Transverse colon (tissue), 4 donors: ENCODE measurements around the gene GLCE. TPM values are rescaled to one million over a fixed set of nuclear protein-coding genes. Genes with fewer than 3 reads are reported as not detected.

Experiments used
- DNase-seq: peaks from one replicate; pipeline ENCODE4 v3.0.0-alpha.2; 2019
- H3K27ac ChIP-seq, 4 donors: fragments of 200-600 bp; sonication (generic); 2 replicates each; pipeline ENCODE4 v1.5.1; 2016 to 2018; ENCODE audit warnings: inconsistent platforms in 4 of 4
- H3K27me3 ChIP-seq: fragments of 200-600 bp; sonication (generic); 2 replicates; pipeline ENCODE4 v1.5.1; 2017; ENCODE audit warnings: inconsistent platforms
- H3K36me3 ChIP-seq, 4 donors: fragments of 200-600 bp; sonication (generic); 2 replicates each; pipeline ENCODE4 v1.5.1; 2017 to 2019; ENCODE audit warnings: inconsistent platforms in 4 of 4
- H3K4me1 ChIP-seq, 4 donors: fragments of 200-600 bp; sonication (generic); 2 replicates each; pipeline ENCODE4 v1.5.1; 2017 to 2020; ENCODE audit warnings: inconsistent platforms in 4 of 4
- H3K4me3 ChIP-seq, 4 donors: fragments of 200-600 bp; sonication (generic); 1 replicate in 1 of 4; 2 replicates in 3 of 4; pipeline versions ENCODE4 v1.5.1 to v1.6.1; 2017 to 2019; ENCODE audit warnings: inconsistent platforms in 4 of 4
- H3K9me3 ChIP-seq, 2 donors: fragments of 200-600 bp; sonication (generic); 2 replicates each; pipeline ENCODE4 v1.5.1; 2017 to 2019; ENCODE audit warnings: inconsistent platforms in 2 of 2
- CTCF ChIP-seq, 5 experiments: fragments of 200-600 bp in 3 of 5; fragments of 450-650 bp in 2 of 5; sonication (generic) in 3 of 5; IDR thresholded peaks; 1 replicate in 2 of 5; 2 replicates in 3 of 5; pipeline ENCODE4 v1.5.1; 2016 to 2017; ENCODE audit warnings: antibody characterized with exemption in 5 of 5, inconsistent platforms in 3 of 5, mild to moderate bottlenecking in 2 of 5, moderate library complexity in 1 of 5
- EP300 ChIP-seq: sonication (generic); formaldehyde crosslinking; IDR thresholded peaks from one replicate; pipeline ENCODE4 v1.6.1; 2017; ENCODE audit warnings: antibody characterized with exemption, low read depth
- POLR2A ChIP-seq: fragments of 450-650 bp; IDR thresholded peaks from one replicate; pipeline ENCODE4 v1.6.1; 2016; ENCODE audit warnings: antibody characterized with exemption, mild to moderate bottlenecking, moderate library complexity
- POLR2AphosphoS5 ChIP-seq, 3 donors: sonication (generic); formaldehyde crosslinking; IDR thresholded peaks; one replicate each; pipeline ENCODE4 v1.6.1; 2016; ENCODE audit warnings: antibody characterized with exemption in 3 of 3
- WGBS, 2 donors: methylation state at CpG; one replicate each; pipeline ENCODE4 v1.1.5; 2018; ENCODE audit warnings: low coverage in 1 of 2; 5-methylcytosine and 5-hydroxymethylcytosine counted together
- in situ Hi-C, 4 donors: fragments of 200-750 bp; cut with MboI; loops; one replicate each; pipeline versions ENCODE4 v1.15.0 to v1.15.1; 2017; ENCODE audit warnings: low sequenced_read_pairs in 3 of 4, low pct_ligation_motif_present in 1 of 4, low pct_unique_long_range_greater_than_20kb in 1 of 4
- intact Hi-C: fragments of 100-400 bp; cut with DNase I; formaldehyde crosslinking; loops from one replicate; pipeline ENCODE4 v1.15.1; 2023; ENCODE audit warnings: low total_unique reads
- total RNA-seq, 4 donors: library from RNA; depleted of rRNA; stranded (reverse); fragments of >200 nt; gene quantifications; one replicate each; pipeline ENCODE4 v1.1.0, GENCODE V29; 2016

The GLCE gene
- total RNA-seq, 4 donors from 2014 or later: 7.9 to 38.1 (median 25.4) TPM

GRCh38 chr15:69145694-69146492 is 14.5 kb upstream of the GLCE start:
- Histone ChIP-seq H3K9me3 (no peaks in the 10 kb centered on the region), H3K27ac (no peak overlapping the region), H3K4me3 (no peak overlapping the region), H3K27me3 (no peaks in the 10 kb centered on the region), H3K36me3 (no peaks in the 10 kb centered on the region), H3K4me1 (peaks cover 0 to 25% (median 16%) of the 10 kb centered on the region in 4 donors)
- in situ Hi-C loops (loop anchor here in 1 of 4 donors (10.0 kb wide), 1 partner anchor 61 kb away; no protein-coding TSS in a partner anchor), intact Hi-C loops (no loop called here)
- no peak for DNase-seq
- TF ChIP-seq POLR2AphosphoS5 (IDR thresholded peaks at IDR 0.05) (no peak), CTCF (IDR thresholded peaks at IDR 0.05) (no peak), EP300 (no peak), POLR2A (no peak)
- 61% methylated on average over 7 of the region's 7 CpGs; no CpG with 5 or more reads in 1 of the 2 donors for WGBS, 2 donors

GRCh38 chr15:69146724-69147435 is 13.6 kb upstream of the GLCE start:
- intact Hi-C loops: no loop called here
- no peak for DNase-seq
- TF ChIP-seq POLR2AphosphoS5 (IDR thresholded peaks at IDR 0.05) (no peak), POLR2A (no peak), EP300 (no peak), CTCF (IDR thresholded peaks at IDR 0.05) (no peak)
- Histone ChIP-seq H3K27ac (no peak overlapping the region), H3K36me3 (no peaks in the 10 kb centered on the region), H3K27me3 (no peaks in the 10 kb centered on the region), H3K9me3 (no peaks in the 10 kb centered on the region), H3K4me1 (peaks cover 0 to 19% (median 12%) of the 10 kb centered on the region in 4 donors), H3K4me3 (no peak overlapping the region)
- in situ Hi-C loops: loop anchor here in 1 of 4 donors (10.0 kb wide), 1 partner anchor 62 kb away; no protein-coding TSS in a partner anchor
- 92 to 94% methylated on average over 5 to 9 of the region's 9 CpGs for WGBS, 2 donors

- H3K9me3 ChIP-seq: no peaks in the 10 kb centered on the region
- 91% methylated on average over 1 of the region's 1 CpG; no CpG with 5 or more reads in 1 of the 2 donors for WGBS, 2 donors
Observed at GRCh38 chr15:69148465-69148864, 12.0 kb upstream of the GLCE start.

GRCh38 chr15:69149163-69149562 is 11.3 kb upstream of the GLCE start:
- intact Hi-C loops: no loop called here
- TF ChIP-seq POLR2A (no peak), EP300 (no peak), CTCF (IDR thresholded peaks at IDR 0.05) (no peak), POLR2AphosphoS5 (IDR thresholded peaks at IDR 0.05) (no peak)
- no peaks in the 10 kb centered on the region for H3K9me3 ChIP-seq
- H3K27me3 ChIP-seq: no peaks in the 10 kb centered on the region
- no peaks in the 10 kb centered on the region for H3K36me3 ChIP-seq
- no peak overlapping the region for H3K27ac ChIP-seq
- DNase-seq: no peak
- 36 to 50% methylated on average over 2 of the region's 2 CpGs for WGBS, 2 donors
- peaks cover 0 to 5% (median 2%) of the 10 kb centered on the region in 4 donors for H3K4me1 ChIP-seq
- in situ Hi-C loops: loop anchor here in 1 of 4 donors (10.0 kb wide), 1 partner anchor 64 kb away; no protein-coding TSS in a partner anchor
- H3K4me3 ChIP-seq: no peak overlapping the region

More at GRCh38 chr15:69148465-69148864, 12.0 kb upstream of the GLCE start:
- intact Hi-C loops: no loop called here
- in situ Hi-C loops: loop anchor here in 1 of 4 donors (10.0 kb wide), 1 partner anchor 64 kb away; no protein-coding TSS in a partner anchor
- no peak overlapping the region for H3K4me3 ChIP-seq
- DNase-seq: no peak
- TF ChIP-seq POLR2A: no peak
- H3K4me1 ChIP-seq: peaks cover 0 to 12% (median 7%) of the 10 kb centered on the region in 4 donors
- no peaks in the 10 kb centered on the region for H3K27me3 ChIP-seq
- H3K27ac ChIP-seq: no peak overlapping the region
- H3K36me3 ChIP-seq: no peaks in the 10 kb centered on the region
